ENCODE results near the gene GALNT5.

DNA sequence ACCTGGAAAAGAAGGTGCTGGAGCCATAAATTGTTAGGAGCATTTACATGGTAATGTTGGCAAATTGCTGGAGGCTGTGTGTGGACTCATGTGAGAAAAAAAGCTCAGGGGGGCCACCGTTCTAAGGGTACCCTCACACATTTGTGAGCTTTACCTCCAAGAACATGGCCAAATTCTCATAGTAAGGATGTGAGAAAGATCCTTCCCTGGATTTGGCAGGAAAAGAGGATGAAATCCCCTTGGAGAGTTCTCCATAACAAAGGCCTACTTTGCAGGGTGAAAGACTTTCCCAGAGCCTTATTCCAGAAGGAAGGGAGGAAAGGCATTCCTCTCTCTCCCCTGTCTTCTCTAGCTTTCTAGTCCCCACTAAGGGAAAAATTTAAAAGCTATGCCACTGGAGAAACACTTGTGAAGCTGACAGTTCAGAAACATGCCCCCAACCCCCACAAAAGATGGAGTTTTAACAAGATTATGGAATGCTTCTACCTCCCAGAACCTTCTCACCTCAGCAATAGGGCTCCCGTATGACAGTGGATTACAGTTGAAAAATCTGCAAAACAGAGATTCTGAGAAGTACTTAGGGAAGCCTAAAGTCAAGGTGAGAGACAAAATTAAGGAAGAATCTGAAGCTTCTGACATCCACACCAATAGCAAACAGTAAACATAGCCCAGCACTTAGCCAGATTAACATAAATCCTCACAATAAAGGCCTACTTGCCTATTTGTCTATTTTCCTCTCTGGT lies 88.3 kb downstream of the GALNT5 start:
- no peak for TF ChIP-seq CTCF (conservative IDR thresholded peaks at IDR 0.05; ENCODE audit: low read depth, low read length)
- no peak for TF ChIP-seq EZH2phosphoT487 (IDR thresholded peaks at IDR 0.05; ENCODE audit: borderline replicate concordance, low read length)

Data from PC-3 (cell line).